Activated T-cell treated with anti-CD3 and anti-CD28 coated beads, Interleukin-2, amount 50 U/mL, for 1 hour (primary cell): Measurements from ENCODE around the gene ULK4.

ENCODE experiments used
- DNase-seq: peaks from one replicate; pipeline ENCODE4 v3.0.0-alpha.2; 2020

ULK4 gene

DNA sequence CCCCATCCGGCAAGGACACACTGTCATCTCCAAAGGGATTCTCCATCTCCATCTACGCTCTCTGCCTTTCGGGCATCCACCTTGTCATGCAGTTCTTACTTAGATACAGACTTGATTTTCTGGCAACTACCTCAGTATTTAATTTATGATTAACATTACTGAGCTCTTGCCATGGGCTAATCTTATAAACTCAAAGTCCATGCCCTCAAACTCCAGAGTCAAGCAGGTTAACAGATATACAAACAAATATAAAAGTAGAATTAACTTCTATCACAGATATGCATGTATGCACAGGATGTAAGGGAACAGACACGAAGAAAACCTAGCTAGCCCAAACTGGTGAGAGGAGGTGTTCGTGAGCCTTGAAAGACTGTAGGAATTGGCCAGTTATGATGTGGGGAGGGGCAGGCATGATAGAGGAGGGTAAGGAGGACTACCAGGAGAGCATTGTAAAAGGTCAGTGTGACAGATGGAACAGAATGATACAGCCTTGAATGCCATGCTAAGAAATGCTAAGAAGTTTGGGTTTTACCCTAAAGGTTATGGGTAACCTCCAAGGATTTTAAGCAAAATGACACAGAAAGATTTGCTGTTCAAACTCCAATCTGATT lies 334.3 kb downstream of the ULK4 start:
- DNase-seq, result no peak

DNA sequence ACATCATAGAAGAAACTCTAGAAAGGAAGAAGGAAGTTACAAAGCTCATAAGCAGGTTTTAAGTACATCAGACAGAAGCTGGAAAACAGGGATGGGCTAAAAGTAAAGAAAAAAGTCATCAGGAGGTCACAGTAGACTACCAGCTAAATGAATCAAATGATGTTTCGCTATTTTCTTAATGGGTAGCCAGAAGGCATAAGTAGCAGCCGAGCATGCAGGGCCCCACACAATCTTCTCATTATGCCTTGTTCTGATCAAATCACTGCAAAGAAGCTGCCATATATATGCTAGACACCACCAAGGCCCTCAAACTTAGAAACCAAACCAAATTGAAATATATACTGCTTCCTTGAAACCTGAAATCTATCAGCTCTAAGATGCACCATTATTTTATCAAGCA lies 349.1 kb downstream of the ULK4 start:
- DNase-seq, result no peak

DNA sequence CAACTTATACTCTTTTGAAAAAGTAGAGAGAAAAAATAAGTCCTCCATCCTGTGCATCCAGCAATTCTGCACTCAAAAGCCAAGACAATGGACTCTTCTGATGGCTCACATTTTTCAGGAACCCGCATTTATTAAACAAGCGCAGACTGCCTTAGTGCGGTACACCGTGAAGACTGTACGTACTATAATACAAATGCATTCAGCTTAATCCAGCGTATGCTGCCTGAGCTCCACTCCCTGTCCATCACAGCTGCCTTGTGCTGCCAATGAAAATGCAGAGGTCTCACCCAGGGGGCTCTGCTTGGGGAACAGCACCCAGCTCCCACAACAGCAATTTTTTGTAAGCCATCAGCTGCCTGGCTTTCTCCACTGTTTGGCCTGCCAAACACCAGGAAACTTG lies 350.9 kb downstream of the ULK4 start:
- DNase-seq, result no peak

DNA sequence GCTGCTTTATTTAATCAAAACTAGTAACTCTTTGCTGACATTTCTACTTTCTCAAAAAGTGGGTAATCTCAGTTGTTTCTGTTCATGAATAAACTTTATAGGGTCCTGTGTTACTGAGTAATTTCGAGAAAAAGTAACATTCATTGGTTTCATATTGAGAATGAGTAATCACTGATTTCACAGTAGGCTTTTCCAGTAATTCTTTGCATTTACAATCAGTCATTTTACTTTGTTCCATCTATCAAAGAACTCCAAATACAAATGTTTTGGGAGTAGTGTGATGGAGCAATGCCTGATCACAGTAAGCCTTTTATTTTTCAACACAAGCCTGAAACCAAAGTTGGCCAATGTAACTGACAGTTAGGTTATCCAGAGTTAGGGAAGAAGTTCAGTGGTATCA lies 353.6 kb downstream of the ULK4 start:
- no peak for DNase-seq

DNA sequence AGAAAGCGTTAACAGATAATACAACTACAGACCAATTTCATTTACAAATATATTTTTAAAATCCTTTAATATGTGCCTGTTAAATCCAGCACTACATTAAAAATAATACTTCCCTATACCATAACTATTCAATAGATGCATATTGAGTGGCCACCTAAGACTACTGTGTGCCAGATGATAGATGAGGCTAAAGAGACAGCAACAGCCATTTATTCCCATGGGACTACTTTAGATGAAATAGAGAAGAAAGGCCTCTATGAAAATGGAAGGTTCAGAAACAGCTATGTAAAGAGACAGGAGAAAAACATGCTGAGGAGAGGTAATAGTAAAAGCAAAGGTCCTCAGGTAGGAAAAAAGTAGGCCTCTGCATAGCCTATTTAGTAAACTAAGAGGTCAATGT lies 358.1 kb downstream of the ULK4 start:
- no peak for DNase-seq

DNA sequence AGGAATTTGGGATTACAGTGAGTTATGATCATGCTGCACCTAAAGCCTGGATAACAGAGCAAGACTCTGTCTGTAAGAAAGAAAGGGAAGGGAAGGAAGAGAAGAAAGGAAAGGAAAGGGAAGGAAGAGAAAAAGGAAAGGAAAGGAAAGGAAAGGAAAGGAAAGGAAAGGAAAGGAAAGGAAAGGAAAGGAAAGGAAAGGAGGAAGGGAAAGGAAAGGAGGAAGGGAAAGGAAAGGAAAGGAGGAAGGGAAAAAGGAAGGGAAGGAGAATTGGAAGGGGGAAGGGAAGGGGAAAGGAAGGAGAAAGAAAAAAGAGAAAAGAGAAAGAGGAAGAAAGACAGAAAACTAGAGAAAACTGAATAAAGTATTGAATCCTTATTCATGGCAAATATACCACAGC lies 359.8 kb downstream of the ULK4 start:
- DNase-seq, result no peak

DNA sequence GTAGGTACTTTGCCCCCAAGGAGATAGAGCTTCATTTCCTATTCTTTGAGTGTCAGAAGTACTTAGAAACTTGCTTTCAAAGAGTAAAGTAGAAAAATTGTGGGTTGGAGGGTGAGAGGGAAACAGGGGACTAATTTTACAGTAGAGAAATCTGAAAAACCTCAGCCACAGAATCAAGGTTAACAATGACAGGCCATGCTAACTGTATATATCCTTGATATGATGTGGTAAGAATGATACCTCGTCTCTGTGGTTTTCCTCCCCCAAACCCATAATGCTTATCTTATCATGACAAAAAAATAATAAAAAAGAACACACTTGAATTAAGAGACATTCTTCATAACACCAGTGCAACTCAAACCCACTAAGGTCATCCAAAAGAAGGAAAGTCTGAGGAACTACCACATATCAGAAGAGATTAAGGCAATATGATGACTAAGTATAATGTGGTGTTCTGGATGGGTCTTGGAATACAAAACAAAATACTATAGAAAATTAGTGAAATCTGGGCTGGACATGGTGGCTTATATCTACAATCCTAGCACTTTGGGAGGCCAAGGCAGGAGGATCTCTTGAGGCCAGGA lies 360.4 kb downstream of the ULK4 start:
- no peak for DNase-seq

DNA sequence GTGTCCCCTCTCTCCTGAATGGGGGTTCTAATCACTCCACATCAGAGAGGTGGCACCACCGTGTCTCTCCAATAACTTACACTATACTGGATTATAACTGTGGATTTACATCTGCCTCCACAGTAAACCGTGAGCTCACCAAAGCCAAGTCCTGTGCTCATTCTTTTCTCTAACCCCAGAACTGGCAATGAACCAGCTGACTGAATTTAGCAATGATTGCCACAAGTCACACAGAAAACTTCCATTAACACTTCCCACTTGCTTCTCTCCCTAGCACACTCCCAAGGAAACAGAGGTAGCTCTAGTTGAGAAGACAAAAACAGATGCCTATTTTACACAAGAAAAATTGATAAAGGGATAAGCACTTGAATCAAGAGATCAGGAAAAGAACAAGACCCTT lies 361.3 kb downstream of the ULK4 start:
- no peak for DNase-seq

DNA sequence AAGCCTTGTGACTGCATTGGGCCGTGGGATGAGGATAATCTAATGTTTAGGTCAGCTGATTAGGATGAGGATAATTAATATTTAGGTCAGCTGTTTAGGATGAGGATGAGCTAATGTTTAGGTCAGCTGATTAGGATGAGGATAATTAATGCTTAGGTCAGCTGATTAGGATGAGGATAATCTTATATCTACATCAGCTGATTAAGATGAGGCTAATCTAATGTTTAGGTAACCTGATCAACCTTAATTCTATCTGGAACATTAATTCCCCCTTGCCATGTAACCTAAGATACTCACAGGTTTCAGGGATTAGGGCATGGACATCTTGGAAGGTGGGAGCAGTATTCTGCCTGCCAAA lies 362.8 kb downstream of the ULK4 start:
- no peak for DNase-seq

DNA sequence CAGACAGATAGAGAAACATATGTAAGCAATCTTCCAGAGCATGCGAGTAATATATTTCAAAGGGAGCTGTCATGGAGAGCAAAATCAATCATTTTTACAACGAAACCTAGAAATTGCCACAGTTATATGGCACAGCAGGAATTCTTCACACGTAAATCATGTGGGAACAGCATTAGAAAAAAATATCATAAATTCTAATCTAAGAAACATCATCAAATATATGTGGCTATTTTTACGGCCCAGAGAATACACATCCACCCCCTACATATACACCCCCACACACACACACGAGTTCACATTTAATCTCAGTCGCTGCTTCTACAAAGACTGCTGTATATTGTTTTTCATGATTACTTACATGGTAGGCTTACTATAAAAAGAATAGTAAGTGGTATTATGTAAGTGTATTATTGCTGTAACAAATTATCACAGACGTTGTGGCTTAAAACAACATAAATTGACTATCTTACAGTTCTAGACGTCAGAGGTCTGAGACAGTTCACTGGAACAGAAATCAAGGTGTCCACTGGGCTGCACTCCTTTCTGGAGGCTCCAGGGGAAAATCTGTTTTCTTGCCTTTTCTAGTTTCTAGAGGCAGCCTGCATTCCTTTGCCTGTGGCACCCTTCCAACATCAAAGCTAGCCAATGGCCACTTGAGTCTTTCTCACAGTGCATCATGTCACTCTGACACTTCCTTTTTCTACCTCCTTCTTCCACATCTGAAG lies 363.3 kb downstream of the ULK4 start:
- no peak for DNase-seq

DNA sequence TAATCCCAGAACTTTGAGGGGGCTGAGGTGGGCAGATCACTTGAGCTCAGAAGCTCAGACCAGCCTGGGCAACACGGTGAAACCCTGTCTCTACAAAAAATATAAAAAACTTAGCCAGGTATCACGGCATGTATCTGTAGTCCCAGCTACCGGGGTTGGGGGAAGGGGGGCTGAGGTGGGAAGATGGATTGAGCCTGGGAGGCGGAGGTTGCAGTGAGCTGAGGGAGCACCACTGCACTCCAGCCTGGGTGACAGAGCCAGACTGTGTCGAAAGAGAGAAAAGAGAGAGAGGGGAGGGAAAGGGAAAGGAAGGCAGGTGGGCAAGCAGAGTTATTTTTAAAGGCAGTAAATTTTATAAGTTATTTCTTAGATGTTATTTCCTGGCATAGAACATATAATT lies 368.1 kb downstream of the ULK4 start:
- DNase-seq, result no peak

DNA sequence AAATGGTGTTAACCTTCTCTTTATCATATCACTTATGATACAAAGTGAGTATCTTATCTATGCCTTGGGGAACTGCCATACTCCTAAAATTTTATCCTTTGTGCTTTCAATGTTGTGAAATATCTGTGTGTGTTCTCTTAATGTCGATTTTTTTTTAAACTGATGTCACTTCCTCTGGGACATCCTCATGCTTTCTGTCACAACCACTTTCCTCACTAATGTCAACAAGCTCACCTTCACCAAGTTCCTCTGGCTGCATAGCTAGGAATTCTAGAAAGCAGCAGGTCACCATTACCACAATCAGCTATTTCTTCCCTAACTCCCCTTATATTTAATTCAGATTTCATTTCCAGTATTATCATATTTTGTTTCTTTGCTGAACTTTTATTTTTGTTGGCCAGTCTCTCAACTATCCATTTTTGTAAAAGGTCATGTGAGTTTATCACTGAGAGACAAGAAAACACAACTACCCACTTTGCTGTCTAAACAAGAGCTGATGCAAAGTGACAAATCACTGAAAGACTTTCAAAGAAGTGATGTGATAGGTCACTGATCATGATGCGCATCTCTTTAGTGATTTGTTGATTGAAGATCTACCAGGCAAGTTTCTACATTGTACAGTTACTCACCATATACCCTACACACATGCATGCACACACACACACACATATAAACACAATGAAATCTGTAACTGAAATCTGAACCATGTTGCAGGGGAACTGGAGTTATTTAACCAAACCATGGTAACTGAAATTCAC lies 369.0 kb downstream of the ULK4 start:
- DNase-seq, result no peak

DNA sequence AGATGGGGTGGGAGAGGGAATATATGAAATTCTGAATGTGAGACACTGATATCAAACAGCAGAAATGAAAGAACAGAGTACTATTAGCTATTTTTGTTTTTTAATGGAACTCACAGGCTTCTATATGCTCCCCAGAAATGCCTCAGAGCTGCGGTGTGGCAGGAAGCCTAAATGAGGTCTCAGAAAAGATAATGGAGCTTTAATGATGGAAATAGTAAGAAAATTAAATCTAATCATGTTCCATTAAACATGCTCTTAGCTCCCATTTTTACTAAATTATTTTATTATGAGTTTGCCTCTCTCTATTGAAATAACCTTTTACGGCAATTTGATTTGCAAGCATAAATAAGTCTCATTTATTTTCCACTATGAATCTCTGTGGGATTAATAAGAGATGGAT lies 378.9 kb downstream of the ULK4 start:
- no peak for DNase-seq

DNA sequence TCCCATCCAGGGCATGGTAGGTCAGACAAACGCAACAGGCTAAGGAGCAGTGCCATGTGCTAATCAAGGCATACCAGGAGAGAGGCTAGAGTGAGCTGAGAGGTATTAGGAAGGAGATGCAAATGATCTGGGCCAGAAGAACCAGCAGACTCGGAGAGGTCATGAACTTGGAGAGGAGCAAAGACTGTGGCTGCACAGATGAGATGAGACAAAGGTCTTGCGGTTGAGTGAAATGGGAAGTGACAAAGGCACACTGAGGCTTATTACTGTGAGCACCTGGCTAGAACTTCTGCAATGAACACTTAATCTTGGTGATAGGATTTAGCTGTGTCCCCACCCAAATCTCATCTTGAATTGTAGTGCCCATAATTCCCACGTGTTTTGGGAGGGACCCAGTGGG lies 380.2 kb downstream of the ULK4 start:
- no peak for DNase-seq

DNA sequence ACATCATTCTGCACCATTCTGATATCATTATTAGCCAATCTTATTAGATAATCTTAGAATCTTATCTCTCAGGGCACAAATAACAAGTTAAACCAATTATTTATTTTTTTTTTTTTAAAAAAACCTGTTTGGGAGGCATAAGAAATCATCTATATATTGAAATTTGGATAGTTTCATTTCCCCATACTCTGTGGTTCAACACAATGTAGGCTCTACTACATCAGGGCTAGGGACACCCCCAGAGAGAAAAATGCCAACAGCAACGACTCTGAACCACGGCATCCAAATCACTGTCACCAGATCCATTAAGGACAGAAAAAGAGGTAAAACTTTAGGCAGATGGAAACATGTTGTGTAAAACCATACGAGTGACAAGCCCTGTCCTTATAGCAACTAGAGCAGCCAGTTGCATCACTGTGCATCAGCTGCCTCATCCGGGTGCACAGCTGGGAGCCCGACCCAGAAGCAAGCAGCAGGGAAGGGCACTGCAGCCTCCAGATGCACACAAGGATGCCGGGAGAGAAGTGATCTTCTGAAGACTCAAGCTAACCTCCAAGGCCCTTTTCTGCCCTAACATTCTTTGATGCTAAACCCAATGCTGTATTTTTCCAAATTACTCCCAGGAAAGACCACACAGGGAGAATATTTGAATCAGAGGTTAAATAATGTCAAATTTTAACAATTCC lies 381.5 kb downstream of the ULK4 start:
- DNase-seq, result no peak

DNA sequence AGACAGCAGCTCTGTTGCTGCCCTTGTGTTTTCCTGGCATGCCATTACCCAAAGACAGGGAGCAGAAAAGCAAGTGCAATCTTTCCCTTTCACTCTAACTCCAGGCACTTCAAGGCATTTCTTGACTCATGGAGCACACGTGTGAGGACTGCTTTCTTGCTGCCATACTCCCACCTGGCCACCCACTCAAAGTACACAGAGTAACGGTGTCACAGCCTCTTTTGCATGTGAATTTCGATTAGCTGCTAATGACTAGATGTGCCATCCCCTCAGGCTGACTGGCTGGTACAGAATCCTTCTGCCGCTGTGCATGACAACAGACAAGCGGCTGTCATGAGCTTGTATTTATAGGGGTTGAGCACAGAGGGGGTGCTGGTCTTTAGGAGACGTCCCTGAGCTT lies 382.0 kb downstream of the ULK4 start:
- DNase-seq, result no peak

DNA sequence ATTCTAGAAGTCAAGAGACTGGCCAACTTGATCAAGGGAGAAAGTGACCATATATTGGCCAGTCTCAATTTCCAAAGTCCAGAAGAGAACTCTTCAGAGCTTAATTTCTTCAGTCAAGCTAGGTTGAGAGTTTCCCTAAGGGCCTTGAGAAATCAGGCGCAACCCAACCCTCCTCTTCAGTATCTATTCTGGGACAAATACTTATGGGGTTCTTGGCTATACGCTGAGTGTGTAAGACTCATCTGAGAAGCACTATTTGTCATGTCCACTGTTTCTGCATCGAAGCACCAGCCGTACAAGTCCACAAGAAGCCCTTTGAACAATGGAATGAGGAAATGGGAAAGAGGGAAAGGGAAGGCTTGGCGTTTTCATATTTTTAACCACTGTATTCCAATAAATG lies 383.1 kb downstream of the ULK4 start:
- no peak for DNase-seq

DNA sequence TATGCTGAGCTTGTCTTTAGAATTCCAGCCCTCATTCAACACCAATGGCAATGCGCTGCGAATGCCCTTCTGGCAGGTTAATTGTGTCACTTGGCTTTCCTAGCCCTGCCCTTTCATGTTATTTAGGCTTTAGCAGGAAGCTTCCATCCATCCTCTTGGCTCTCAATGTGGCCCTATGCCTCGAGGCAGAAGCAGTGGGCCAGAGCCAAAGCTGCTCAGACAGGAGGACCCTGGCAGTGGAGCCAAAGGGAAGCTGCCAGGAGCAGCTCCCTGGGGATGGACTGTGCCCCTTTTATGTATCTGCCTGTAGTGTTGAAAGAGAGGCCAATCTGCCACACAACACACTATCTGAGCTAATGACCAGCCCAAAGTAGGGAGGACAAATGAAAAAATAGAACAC lies 386.2 kb downstream of the ULK4 start:
- no peak for DNase-seq

DNA sequence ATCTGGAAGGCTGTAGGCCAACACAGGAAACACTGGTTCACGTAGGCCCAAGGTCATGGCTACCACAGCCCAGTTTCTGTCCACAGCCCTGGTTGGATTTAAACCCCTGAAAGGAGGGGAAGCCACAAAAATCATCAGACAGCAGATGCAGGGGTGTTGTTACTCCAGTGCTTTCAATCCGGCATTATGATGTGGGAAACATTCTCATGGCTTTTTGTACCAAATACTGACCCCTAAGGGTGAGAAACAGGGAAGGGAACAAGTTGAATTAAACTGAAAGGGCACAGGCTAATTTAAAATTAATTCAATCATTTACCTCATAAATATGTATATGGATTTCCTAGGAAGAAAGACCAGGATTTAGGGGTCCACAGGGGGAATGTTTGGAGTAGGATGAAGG lies 387.0 kb downstream of the ULK4 start:
- DNase-seq, result no peak

DNA sequence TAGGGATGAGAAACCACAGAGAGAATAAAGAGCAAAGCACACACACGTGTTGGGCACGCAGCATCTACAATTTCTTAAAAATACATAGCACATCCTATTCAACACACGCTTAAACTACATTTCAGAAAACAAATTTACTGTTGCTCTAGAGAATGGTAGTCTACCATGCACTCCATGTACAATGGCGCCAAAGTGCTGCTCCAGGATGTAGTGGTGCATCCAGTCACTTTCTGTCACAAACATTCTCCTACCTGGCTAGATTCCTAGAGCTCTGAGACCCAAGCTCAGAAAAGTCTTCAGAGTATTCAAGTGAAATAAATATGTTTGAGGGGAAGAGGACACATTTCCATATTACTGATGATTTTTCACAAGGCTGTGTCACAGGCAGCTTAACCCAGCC lies 388.3 kb downstream of the ULK4 start:
- no peak for DNase-seq

DNA sequence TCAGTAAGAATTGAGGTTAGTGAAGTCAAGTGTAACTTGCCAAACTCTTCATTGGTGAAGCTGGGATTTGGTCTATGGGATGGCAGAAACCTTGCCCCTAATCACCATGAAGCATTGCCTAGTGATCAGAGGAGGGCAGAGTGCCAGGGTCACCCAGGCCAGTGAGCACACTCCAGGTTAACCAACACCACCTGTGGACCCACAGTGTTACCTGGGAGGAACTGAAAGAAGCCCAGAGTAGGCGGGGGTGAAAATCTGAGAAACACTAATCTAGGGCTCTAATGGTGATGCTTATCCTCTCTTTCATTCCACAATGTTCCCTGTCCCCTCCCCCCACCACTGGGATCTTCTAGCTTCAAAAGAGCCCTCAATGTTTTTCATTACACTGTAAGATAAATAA lies 389.8 kb downstream of the ULK4 start:
- DNase-seq, result no peak

DNA sequence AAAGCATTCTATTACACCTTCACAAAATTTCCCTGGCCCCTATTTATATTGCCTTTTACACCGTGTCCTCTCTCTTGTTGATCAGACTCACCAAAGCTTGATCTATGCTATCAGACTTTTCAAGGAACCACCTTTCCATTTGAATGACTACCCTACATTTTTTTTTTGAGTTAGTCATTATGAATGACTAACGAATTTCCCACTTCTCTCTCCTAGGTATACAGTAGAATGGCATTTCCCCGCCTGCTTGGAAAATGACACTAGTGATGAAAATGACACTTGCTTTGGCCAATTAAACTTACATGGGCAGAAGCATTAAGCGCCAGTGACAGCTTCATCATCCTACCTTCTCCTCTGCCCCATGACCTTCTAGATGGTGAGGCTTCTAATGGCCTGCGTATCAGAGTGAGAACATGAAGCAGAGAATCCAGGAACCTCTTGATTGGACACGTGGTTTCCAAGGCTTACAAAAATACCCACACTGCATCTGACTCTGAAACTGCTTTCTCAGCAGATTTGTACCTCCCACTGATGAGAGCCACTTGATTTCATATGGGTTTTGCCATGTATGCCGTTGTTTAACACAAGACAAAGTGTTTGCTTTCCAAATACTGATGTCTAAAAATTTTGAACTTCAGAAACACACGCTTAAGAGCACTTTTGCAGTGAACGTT lies 392.1 kb downstream of the ULK4 start:
- no peak for DNase-seq

DNA sequence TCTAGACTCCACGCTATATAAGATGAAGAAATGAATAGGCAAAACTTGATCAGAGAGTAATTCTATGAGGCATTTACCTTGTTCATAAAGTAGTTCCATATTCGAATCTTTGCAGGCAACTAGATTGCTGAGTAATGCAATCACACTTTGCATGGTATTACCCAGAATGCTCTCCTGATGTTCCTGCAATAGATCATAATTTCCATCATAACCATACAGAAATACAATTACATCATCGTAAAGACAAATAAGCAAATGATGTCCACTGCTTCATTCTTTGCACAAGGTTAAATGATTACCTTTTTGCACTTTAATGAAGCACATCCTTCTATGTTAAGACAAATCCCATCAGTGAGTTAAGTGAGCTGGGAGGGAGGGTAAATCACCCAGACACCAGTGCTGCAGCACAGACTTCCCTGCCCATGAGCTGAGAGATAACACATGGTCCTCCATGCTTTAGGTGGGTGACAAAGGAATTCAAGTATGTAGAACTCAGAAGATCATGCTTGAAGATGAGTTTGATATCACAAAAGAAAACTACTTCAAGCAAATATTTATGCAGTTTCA lies 395.9 kb downstream of the ULK4 start:
- DNase-seq, result no peak
